Panc1 (cell line): Measurements from ENCODE around the gene RILPL1. TPM values are rescaled to one million over a fixed set of nuclear protein-coding genes. Genes with fewer than 3 reads are reported as not detected.

ENCODE experiments used
- ATAC-seq: fragments of 200-7000 bp; cut with Tn5 transposase; 2 replicates; pipeline ENCODE4 v1.9.1; 2020; ENCODE audit warnings: mild to moderate bottlenecking, moderate library complexity
- BruUV-seq: library from RNA; stranded (reverse); fragments of 400-500 nt; replicated peaks from 2 replicates; lab custom pipeline; 2021; lab: Mats Ljungman, UMichigan
- CTCF ChIA-PET: fragments of 300-600 bp; sonication (Branson Sonifier 250); formaldehyde crosslinking; loops from one replicate; lab custom pipeline; 2022; ENCODE audit warnings: antibody characterized with exemption; lab: Charles Lee
- POLR2A ChIA-PET: fragments of 300-600 bp; sonication (Branson Sonifier 250); formaldehyde crosslinking; loops from one replicate; lab custom pipeline; 2022; ENCODE audit warnings: antibody characterized with exemption; lab: Charles Lee
- DNase-seq: peaks from one replicate; pipeline ENCODE4 v3.0.0-alpha.2; 2010; ENCODE audit warnings: low read depth, low spot score
- H3K27ac ChIP-seq: 2 replicates; pipeline ENCODE4 v1.5.1; 2011; ENCODE audit warnings: mild to moderate bottlenecking, low read length, inconsistent platforms
- H3K27me3 ChIP-seq: fragments of 200-500 bp; sonication (Bioruptor generic); 2 replicates; pipeline ENCODE4 v1.6.0; 2014; ENCODE audit warnings: low read length, inconsistent platforms; ENCODE audit not compliant: control insufficient read depth, insufficient read depth
- H3K36me3 ChIP-seq: fragments of 200-500 bp; sonication (Bioruptor generic); 2 replicates; pipeline ENCODE4 v1.5.1; 2014; ENCODE audit warnings: inconsistent platforms, mild to moderate bottlenecking, low read length, moderate library complexity; ENCODE audit not compliant: control insufficient read depth, insufficient read depth
- H3K4me1 ChIP-seq: 2 replicates; pipeline ENCODE4 v1.5.1; 2011; ENCODE audit warnings: inconsistent platforms, mild to moderate bottlenecking, low read length, moderate library complexity; ENCODE audit not compliant: control insufficient read depth, insufficient read depth
- H3K4me3 ChIP-seq, 2 experiments: 2 replicates each; pipeline ENCODE4 v1.5.1; 2011 to 2012; ENCODE audit warnings: low read depth in 2 of 2, low read length in 2 of 2, mild to moderate bottlenecking in 2 of 2, inconsistent platforms in 1 of 2, moderate library complexity in 1 of 2
- H3K9me3 ChIP-seq: fragments of 200-500 bp; sonication (Bioruptor generic); 2 replicates; pipeline ENCODE4 v1.5.1; 2014; ENCODE audit warnings: low read depth, mild to moderate bottlenecking, inconsistent platforms, low read length, moderate library complexity; ENCODE audit not compliant: control insufficient read depth, insufficient read depth
- POLR2AphosphoS5 ChIP-seq: IDR thresholded peaks from 2 replicates; pipeline ENCODE4 v1.6.1; 2012; ENCODE audit warnings: mild to moderate bottlenecking, low read depth, low read length, moderate library complexity
- REST ChIP-seq, 2 experiments: IDR thresholded peaks; 2 replicates each; pipeline ENCODE4 v1.6.1; 2011 to 2012; ENCODE audit warnings: low read depth in 2 of 2, control low read depth in 1 of 2, low read length in 1 of 2, mild to moderate bottlenecking in 1 of 2, moderate library complexity in 1 of 2; ENCODE audit not compliant: insufficient read depth in 1 of 2
- SIN3A ChIP-seq: IDR thresholded peaks from 2 replicates; pipeline ENCODE4 v1.6.1; 2012; ENCODE audit warnings: low read depth, mild to moderate bottlenecking, low read length, moderate library complexity, borderline replicate concordance; ENCODE audit not compliant: insufficient read depth
- TCF7L2 ChIP-seq: IDR thresholded peaks from 2 replicates; pipeline ENCODE4 v1.6.1; 2011; ENCODE audit warnings: mild to moderate bottlenecking, low read depth, low read length, inconsistent platforms
- in situ Hi-C: cut with HindIII; loops from 2 replicates; pipeline ENCODE4 v1.10.0; 2016; ENCODE audit warnings: low sequenced_read_pairs, low pct_unique_long_range_greater_than_20kb
- intact Hi-C: fragments of 100-400 bp; cut with micrococcal nuclease; formaldehyde crosslinking; loops from one replicate; pipeline ENCODE4 v1.10.0; 2022; ENCODE audit not compliant: unreplicated experiment
- total RNA-seq: library from RNA; stranded (reverse); gene quantifications from one replicate; pipeline ENCODE4 v1.2.1, GENCODE V29; 2021; ENCODE audit not compliant: unreplicated experiment
- TF ChIP-seq, protein P1 (sequence below): fragments of 450-650 bp; IDR thresholded peaks from 2 replicates; pipeline ENCODE4 v1.5.1; 2017; ENCODE audit warnings: mild to moderate bottlenecking

RILPL1 gene
- total RNA-seq, 1 experiment from 2014 or later = 16.2 TPM

- POLR2A ChIA-PET = no interaction called here
- TF ChIP-seq POLR2AphosphoS5 (no peak), REST (IDR thresholded peaks at IDR 0.05; ENCODE audit: insufficient read depth in 1 of 2, low read depth in 2 of 2, low read length in 1 of 2) (no peak), SIN3A (no peak), TCF7L2 (no peak)
- TF ChIP-seq, protein P1, sequence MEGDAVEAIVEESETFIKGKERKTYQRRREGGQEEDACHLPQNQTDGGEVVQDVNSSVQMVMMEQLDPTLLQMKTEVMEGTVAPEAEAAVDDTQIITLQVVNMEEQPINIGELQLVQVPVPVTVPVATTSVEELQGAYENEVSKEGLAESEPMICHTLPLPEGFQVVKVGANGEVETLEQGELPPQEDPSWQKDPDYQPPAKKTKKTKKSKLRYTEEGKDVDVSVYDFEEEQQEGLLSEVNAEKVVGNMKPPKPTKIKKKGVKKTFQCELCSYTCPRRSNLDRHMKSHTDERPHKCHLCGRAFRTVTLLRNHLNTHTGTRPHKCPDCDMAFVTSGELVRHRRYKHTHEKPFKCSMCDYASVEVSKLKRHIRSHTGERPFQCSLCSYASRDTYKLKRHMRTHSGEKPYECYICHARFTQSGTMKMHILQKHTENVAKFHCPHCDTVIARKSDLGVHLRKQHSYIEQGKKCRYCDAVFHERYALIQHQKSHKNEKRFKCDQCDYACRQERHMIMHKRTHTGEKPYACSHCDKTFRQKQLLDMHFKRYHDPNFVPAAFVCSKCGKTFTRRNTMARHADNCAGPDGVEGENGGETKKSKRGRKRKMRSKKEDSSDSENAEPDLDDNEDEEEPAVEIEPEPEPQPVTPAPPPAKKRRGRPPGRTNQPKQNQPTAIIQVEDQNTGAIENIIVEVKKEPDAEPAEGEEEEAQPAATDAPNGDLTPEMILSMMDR = no peak
- H3K9me3 ChIP-seq = no peaks in the 10 kb centered on the region
- in situ Hi-C loops (no loop called here), intact Hi-C loops (no loop called here)
- no TSS peak for BruUV-seq
- DNase-seq (no peak), ATAC-seq (no peak)
- H3K27ac ChIP-seq = no peak overlapping the region
- no peaks in the 10 kb centered on the region for H3K4me1 ChIP-seq
- H3K4me3 ChIP-seq = no peak overlapping the region
- no peaks in the 10 kb centered on the region for H3K36me3 ChIP-seq
- no peaks in the 10 kb centered on the region for H3K27me3 ChIP-seq
- CTCF ChIA-PET = interaction anchor here (1.0 kb wide), 1 partner anchor 10 kb away, joined by 3 read pairs; the partner anchor contains the start of gene TMED2
Measured at GRCh38 chr12:123573870-123574269, 40.4 kb upstream of the RILPL1 start.

GRCh38 chr12:123572391-123572790 is 38.9 kb upstream of the RILPL1 start:
- in situ Hi-C loops = no loop called here

More at GRCh38 chr12:123572391-123572790, 38.9 kb upstream of the RILPL1 start:
- H3K36me3 ChIP-seq = no peaks in the 10 kb centered on the region
- POLR2A ChIA-PET = no interaction called here
- TF ChIP-seq SIN3A (no peak), TCF7L2 (no peak), POLR2AphosphoS5 (no peak), REST (IDR thresholded peaks at IDR 0.05; ENCODE audit: insufficient read depth in 1 of 2, low read depth in 2 of 2, low read length in 1 of 2) (no peak)
- TF ChIP-seq, protein P1 = no peak
- DNase-seq = no peak
- CTCF ChIA-PET = no interaction called here
- BruUV-seq = no TSS peak
- H3K4me1 ChIP-seq = no peaks in the 10 kb centered on the region
- H3K27ac ChIP-seq = no peak overlapping the region
- H3K4me3 ChIP-seq = no peak overlapping the region
- H3K27me3 ChIP-seq = no peaks in the 10 kb centered on the region
- intact Hi-C loops = no loop called here
- ATAC-seq = no peak
- no peaks in the 10 kb centered on the region for H3K9me3 ChIP-seq
